GM12875 (cell line): ENCODE data around the gene VPS35.

Source experiments
- H3K4me3 ChIP-seq: one replicate; pipeline ENCODE4 v1.5.1; 2011; ENCODE audit warnings: low read depth, low read length, control low read depth
- TF ChIP-seq, protein P1 (sequence below): IDR thresholded peaks from 2 replicates; pipeline ENCODE4 v1.5.1; 2011; ENCODE audit warnings: low read depth, mild to moderate bottlenecking, control low read depth, inconsistent platforms, low read length, moderate library complexity, borderline replicate concordance; ENCODE audit not compliant: insufficient read depth

VPS35 gene

DNA sequence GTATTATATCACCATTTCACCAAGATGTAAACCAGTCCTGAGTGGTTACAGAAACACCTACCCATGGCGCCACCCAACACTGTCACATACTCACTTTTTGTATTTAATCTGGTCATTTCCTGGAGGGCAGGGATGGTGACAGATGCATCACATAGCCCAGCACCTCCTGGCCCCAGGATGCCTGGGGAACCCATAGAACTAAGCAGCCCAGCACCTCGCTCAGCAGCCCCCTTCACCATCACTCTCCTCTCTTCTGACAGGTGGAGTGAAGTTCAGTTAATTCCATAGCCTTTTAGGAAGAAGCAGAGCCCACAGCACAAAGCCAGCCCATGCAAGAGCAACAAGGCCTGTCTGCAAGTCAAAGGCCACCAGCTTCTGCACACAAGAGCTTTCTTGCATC, 31.6 kb upstream of the VPS35 start:
- TF ChIP-seq, protein P1, sequence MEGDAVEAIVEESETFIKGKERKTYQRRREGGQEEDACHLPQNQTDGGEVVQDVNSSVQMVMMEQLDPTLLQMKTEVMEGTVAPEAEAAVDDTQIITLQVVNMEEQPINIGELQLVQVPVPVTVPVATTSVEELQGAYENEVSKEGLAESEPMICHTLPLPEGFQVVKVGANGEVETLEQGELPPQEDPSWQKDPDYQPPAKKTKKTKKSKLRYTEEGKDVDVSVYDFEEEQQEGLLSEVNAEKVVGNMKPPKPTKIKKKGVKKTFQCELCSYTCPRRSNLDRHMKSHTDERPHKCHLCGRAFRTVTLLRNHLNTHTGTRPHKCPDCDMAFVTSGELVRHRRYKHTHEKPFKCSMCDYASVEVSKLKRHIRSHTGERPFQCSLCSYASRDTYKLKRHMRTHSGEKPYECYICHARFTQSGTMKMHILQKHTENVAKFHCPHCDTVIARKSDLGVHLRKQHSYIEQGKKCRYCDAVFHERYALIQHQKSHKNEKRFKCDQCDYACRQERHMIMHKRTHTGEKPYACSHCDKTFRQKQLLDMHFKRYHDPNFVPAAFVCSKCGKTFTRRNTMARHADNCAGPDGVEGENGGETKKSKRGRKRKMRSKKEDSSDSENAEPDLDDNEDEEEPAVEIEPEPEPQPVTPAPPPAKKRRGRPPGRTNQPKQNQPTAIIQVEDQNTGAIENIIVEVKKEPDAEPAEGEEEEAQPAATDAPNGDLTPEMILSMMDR, result no peak
- H3K4me3 ChIP-seq, result no peak overlapping the region

DNA sequence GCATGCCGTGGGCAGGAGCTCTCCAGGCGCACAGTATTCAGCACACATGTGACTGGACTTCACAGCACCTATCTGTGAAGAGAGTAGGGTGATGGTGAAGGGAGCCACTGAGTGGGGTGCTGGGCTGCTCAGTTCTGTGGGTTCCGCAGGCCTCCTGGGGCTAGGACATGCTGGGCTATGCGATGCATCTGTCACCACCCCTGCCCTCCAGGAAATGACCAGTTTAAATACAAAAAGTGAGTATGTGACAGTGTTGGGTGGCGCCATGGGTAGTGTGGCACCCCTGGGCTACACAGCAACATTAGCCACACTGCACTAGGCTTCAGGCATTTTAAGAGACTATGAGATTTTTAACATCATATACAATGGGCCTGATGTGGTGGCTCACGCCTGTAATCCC, 30.6 kb upstream of the VPS35 start:
- TF ChIP-seq, protein P1, result no peak
- H3K4me3 ChIP-seq, result no peak overlapping the region

DNA sequence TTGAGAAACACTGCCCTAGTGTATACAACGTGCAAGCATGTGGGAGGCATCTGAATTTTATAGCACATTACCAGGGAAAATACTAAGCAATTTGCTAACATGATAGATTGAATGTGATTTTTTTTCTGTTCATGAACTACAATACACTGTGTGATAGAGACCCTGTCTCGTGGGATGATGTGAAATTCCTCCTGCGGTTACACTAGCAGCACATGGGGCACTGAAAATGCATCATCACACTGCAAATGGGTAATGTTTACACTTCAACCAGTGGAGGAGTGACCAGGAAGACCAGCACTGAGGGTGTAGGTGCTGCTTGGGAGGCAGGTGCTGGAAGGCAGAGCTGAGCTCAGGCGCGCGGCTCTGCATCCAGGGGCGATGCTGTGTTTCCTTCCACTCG, 29.2 kb upstream of the VPS35 start:
- TF ChIP-seq, protein P1, result no peak

DNA sequence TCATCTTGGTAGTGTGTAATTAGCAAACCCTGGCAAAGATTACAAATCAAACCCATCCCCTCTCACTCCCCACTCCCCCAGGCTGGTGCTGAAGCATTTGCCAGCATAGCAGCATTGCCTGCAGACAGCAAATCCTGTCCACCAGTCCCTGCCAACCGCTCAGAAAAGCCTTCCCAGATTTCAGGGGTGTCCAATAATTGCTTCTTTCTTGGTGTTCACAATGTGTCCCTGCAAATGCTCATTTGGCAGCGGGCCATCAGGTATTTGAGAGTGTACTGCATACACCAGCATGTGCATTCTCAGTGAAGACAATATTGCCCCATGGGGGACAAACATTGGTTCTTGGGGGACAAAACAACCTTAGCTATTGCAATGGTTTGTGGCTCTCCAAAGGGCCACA, 28.7 kb upstream of the VPS35 start:
- H3K4me3 ChIP-seq, result no peak overlapping the region
- TF ChIP-seq, protein P1, result no peak

More for the DNA sequence above, 29.2 kb upstream of the VPS35 start:
- H3K4me3 ChIP-seq, result no peak overlapping the region

DNA sequence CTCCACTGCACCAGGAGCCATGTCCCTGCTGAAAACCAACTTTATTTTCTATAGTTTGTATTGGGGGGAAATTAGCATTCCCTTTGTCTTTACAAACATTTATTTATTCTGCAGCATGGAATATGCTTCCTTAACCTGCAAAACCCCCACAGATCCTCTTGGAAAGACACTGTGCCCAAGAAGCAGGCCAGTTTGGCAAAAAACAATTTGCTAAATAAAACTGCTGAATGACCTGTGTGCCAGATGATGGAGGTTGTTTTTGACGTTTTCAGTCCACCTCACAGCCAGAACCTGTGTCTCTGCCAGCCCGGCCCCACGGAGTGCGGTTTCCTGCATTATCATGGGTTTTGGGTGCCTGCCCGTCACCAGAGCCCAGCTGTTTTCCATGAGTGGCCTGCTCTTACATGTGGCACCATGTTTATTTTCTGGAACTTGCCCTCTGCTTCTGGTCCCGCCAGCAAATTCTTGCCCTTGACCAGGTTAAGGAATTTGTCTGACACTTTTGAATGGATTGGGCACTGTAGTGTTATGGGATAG, 26.9 kb upstream of the VPS35 start:
- TF ChIP-seq, protein P1, result no peak
- H3K4me3 ChIP-seq, result no peak overlapping the region

DNA sequence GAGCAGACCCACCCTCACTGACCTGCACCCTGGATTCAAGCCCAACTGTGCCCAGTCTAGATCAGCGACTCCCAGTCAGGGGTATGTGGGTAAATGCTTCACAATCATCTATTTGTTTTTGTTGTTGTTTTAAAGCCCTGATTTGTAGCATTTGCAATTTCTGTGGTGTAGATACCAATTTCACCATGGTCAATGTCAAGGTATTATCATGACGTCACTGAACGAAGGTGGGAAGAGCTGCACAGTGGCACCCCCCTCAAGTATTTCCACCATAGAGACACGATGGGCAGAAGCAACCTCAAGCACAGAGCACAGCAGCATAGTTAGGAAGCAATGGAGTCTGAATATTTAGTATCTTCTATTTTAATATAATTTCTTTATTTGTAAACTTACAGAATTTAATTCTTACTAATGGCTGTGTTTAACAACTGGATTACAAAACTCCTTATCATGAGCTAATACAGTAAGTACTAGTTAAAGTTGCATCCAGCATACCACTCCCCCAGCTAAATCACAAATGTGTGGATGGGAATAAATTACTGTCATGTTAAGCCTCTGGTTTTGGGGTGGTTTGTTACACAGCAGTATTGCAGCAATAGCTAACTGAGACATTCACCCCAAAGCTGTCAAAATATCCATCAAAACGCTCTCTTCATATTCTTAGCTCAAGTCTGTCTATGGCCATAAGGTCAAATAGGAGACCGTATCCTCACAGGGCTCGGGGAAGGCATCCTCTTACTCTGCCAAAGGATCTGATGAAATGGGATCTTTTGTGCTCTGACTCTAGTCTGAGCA, 26.0 kb upstream of the VPS35 start:
- TF ChIP-seq, protein P1, result no peak
- H3K4me3 ChIP-seq, result no peak overlapping the region

DNA sequence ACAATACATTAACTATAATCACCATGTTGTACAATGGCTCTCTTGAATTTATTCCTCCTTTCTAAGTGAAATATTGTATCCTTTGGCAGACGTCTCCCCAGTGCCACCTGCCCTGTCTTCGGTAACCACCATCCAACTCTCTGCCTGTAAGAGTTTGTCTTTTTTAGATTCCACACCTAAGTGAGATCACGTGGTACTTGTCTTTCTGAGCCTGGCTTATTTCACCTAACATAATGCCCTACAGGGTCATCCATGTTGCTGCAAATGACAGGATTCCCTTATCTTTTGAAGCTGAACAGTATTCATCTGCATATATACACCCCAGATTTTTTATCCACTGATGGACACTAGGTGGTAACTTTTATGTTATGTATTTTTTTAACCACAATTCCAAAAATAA, 24.7 kb upstream of the VPS35 start:
- TF ChIP-seq, protein P1, result no peak
- no peak overlapping the region for H3K4me3 ChIP-seq
